ENCODE data around the gene SPRYD3.

GRCh38 chr12:53060064-53060720, 19.0 kb downstream of the SPRYD3 start:
- TF ChIP-seq MAFK (IDR thresholded peaks at IDR 0.05; ENCODE audit: low read depth, low read length) (no peak), CTCF (conservative IDR thresholded peaks at IDR 0.05; ENCODE audit: low read depth, low read length) (no peak), RFX5 (IDR thresholded peaks at IDR 0.05; ENCODE audit: low read depth, low read length) (no peak), POLR2A (IDR thresholded peaks at IDR 0.05; ENCODE audit: low read depth, low read length) (no peak), RAD21 (IDR thresholded peaks at IDR 0.05; ENCODE audit: low read length) (no peak), CEBPB (IDR thresholded peaks at IDR 0.05; ENCODE audit: low read depth, low read length) (no peak)

Data from IMR-90 (cell line).